ENCODE data around the gene PPP1R3D. TPM values are rescaled to one million over a fixed set of nuclear protein-coding genes. Genes with fewer than 3 reads are reported as not detected.

The PPP1R3D gene
- total and polyA plus RNA-seq, 2 of the 13 experiments (the other 11 are each of a cell fraction or from before 2014, with no cell fraction given): 1.2 to 3.7 TPM

DNA sequence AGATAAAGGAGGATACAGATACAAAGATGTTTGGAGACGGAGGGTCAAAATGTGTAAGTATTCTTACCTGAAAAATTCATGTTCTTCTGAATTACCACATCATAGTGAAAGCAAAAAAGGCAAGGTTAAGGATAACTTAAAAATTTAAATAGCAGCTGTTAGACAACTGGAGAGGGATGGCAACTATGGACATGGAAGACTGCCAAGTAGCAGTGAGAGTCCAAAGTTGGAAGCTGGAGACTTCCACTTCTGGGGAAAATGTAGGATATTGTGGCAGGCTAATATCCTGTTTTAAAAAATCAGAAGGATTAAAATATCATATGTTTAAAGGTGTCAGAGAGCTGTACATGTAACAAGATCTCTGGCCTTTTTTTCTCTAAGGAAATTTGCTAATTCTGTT is 36.5 kb downstream of the PPP1R3D start:
- no peak for FAIRE-seq
- no peak overlapping the region for H2AFZ ChIP-seq (ENCODE audit: low read length)
- H3K27ac ChIP-seq (ENCODE audit: extremely low read length, insufficient read depth, low read length): no peak overlapping the region
- H3K36me3 ChIP-seq (replicated peaks in 1 of 2; ENCODE audit: control insufficient read depth in 1 of 2, insufficient read depth in 2 of 2, low read length in 2 of 2): no peaks in the 10 kb centered on the region
- no peak overlapping the region for H3K4me3 ChIP-seq (replicated peaks in 1 of 3; ENCODE audit: insufficient read depth in 1 of 3, low read depth in 2 of 3, low read length in 3 of 3)
- WGBS (ENCODE audit: low lambda C conversion rate): 19% methylated on average over 1 of the region's 1 CpG
- in situ Hi-C loops (cut with HindIII; ENCODE audit: extremely low pct_ligation_motif_present, low pct_unique_long_range_greater_than_20kb): no loop called here
- BruUV-seq (replicated peaks): no TSS peak
- H3K9me3 ChIP-seq (ENCODE audit: low read length): no peaks in the 10 kb centered on the region
- no peak overlapping the region for H3K9ac ChIP-seq (ENCODE audit: insufficient read depth, low read depth, low read length)
- no peak for ATAC-seq
- CTCF ChIA-PET (ENCODE audit: low intra/inter-chr PET ratio, low total read pairs): no interaction called here
- no peaks in the 10 kb centered on the region for H3K4me1 ChIP-seq (ENCODE audit: insufficient read depth, low read length)
- POLR2A ChIA-PET: no interaction called here
- H3K27me3 ChIP-seq (ENCODE audit: control insufficient read depth in 1 of 2, insufficient read depth in 2 of 2, low read length in 2 of 2): no peaks in the 10 kb centered on the region
- no peaks in the 10 kb centered on the region for H3K79me2 ChIP-seq (ENCODE audit: insufficient read depth, low read length)
- TF ChIP-seq, protein P1, sequence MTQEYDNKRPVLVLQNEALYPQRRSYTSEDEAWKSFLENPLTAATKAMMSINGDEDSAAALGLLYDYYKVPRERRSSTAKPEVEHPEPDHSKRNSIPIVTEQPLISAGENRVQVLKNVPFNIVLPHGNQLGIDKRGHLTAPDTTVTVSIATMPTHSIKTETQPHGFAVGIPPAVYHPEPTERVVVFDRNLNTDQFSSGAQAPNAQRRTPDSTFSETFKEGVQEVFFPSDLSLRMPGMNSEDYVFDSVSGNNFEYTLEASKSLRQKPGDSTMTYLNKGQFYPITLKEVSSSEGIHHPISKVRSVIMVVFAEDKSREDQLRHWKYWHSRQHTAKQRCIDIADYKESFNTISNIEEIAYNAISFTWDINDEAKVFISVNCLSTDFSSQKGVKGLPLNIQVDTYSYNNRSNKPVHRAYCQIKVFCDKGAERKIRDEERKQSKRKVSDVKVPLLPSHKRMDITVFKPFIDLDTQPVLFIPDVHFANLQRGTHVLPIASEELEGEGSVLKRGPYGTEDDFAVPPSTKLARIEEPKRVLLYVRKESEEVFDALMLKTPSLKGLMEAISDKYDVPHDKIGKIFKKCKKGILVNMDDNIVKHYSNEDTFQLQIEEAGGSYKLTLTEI (CRISPR knock-in tag; conservative IDR thresholded peaks at IDR 0.05): no peak
- TF ChIP-seq ZNF567 (CRISPR knock-in tag; IDR thresholded peaks at IDR 0.05; ENCODE audit: borderline replicate concordance) (no peak), ZNF143 (CRISPR knock-in tag; IDR thresholded peaks at IDR 0.05) (no peak), MAFF (IDR thresholded peaks at IDR 0.05; ENCODE audit: low read depth, low read length) (no peak), YEATS2 (CRISPR knock-in tag; IDR thresholded peaks at IDR 0.05; ENCODE audit: borderline replicate concordance) (no peak), EED (CRISPR knock-in tag; IDR thresholded peaks at IDR 0.05) (no peak), ZMYM2 (CRISPR knock-in tag; IDR thresholded peaks at IDR 0.05) (no peak), TAF15 (IDR thresholded peaks at IDR 0.05; ENCODE audit: low read depth, low read length, poor library complexity, severe bottlenecking) (no peak)
- TF ChIP-seq, protein P2, sequence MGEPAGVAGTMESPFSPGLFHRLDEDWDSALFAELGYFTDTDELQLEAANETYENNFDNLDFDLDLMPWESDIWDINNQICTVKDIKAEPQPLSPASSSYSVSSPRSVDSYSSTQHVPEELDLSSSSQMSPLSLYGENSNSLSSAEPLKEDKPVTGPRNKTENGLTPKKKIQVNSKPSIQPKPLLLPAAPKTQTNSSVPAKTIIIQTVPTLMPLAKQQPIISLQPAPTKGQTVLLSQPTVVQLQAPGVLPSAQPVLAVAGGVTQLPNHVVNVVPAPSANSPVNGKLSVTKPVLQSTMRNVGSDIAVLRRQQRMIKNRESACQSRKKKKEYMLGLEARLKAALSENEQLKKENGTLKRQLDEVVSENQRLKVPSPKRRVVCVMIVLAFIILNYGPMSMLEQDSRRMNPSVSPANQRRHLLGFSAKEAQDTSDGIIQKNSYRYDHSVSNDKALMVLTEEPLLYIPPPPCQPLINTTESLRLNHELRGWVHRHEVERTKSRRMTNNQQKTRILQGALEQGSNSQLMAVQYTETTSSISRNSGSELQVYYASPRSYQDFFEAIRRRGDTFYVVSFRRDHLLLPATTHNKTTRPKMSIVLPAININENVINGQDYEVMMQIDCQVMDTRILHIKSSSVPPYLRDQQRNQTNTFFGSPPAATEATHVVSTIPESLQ (CRISPR knock-in tag; conservative IDR thresholded peaks at IDR 0.05): no peak
- intact Hi-C loops (cut with micrococcal nuclease; ENCODE audit: unreplicated experiment): no loop called here
- H3K4me2 ChIP-seq (ENCODE audit: low read depth, low read length): no peak overlapping the region
- DNase-seq (ENCODE audit: low spot score): no peak
- no peaks in the 10 kb centered on the region for H4K20me1 ChIP-seq (ENCODE audit: insufficient read depth, low read length)

Measured in HepG2 (cell line).